Muscle layer of duodenum (tissue), 2 donors: ENCODE results near the gene CSK.

ENCODE experiments used
- H3K27ac ChIP-seq: one replicate; pipeline ENCODE4 v1.7.0; 2013; ENCODE audit warnings: mild to moderate bottlenecking, low read length
- H3K27me3 ChIP-seq: one replicate; pipeline ENCODE4 v1.7.0; 2013; ENCODE audit warnings: low read depth, mild to moderate bottlenecking, control low read depth, low read length
- H3K36me3 ChIP-seq, 2 donors: one replicate each; pipeline ENCODE4 v1.7.0; 2013; ENCODE audit warnings: low read length in 2 of 2, control low read depth in 1 of 2, mild to moderate bottlenecking in 1 of 2; ENCODE audit not compliant: insufficient read depth in 2 of 2, control insufficient read depth in 1 of 2
- H3K4me1 ChIP-seq, 2 donors: one replicate each; pipeline ENCODE4 v1.7.0; 2013; ENCODE audit warnings: low read length in 2 of 2, mild to moderate bottlenecking in 2 of 2, control low read depth in 1 of 2, moderate library complexity in 1 of 2; ENCODE audit not compliant: insufficient read depth in 2 of 2, control insufficient read depth in 1 of 2
- H3K4me3 ChIP-seq, 2 donors: one replicate each; pipeline ENCODE4 v1.7.0; 2013; ENCODE audit warnings: low read length in 2 of 2, low read depth in 1 of 2, mild to moderate bottlenecking in 1 of 2
- H3K9me3 ChIP-seq, 2 donors: one replicate each; pipeline ENCODE4 v1.7.0; 2013; ENCODE audit warnings: low read length in 2 of 2, control low read depth in 1 of 2, mild to moderate bottlenecking in 1 of 2; ENCODE audit not compliant: control insufficient read depth in 1 of 2
- donor health status: healthy.

CSK gene

DNA sequence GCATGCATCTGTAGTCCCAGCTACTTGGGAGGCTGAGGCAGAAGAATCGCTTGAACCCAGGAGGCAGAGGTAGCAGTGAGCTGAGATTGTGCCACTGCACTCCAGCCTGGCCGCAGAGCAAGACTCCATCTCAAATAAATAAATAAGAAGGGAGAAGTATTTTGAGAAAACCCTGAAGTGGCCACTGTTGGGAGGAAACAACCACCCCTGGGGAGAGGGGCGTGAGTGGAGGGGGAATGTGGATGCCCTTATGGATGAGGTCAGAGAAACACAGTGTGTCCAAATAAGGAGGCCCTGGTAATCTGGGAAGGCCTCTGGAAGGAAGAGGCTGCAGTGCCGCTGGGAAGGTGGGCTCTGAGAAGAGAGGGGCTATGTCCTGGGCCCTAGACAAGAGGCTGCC lies 40.4 kb downstream of the CSK start:
- peaks cover 6% of the 10 kb centered on the region for H3K27me3 ChIP-seq
- H3K27ac ChIP-seq = no peak overlapping the region
- H3K4me3 ChIP-seq = no peak overlapping the region
- H3K9me3 ChIP-seq = no peaks in the 10 kb centered on the region
- H3K4me1 ChIP-seq = peaks cover 0 to 8% of the 10 kb centered on the region in 2 donors
- no peaks in the 10 kb centered on the region for H3K36me3 ChIP-seq

DNA sequence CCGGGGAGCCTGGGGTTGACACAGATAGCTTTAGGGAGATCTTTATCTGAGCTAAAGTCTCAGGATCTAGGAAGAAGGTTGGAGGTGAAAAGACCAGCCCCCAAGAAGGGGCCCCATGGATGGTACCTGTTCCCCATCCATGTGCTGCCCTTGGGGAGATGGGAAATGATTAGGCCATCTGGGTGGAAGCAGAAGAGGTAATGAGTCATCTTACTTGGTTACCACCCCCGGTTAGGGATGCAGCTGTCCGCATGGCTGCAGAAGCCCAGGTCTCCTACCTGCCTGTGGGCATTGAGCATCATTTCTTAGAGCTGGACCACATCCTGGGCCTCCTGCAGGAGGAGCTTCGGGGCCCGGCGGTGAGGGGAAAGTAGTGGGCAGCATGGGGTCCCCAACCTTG lies 41.4 kb downstream of the CSK start:
- H3K4me1 ChIP-seq = peaks cover 0 to 8% of the 10 kb centered on the region in 2 donors
- H3K9me3 ChIP-seq = no peaks in the 10 kb centered on the region
- H3K27ac ChIP-seq = no peak overlapping the region
- H3K27me3 ChIP-seq = peaks cover 15% of the 10 kb centered on the region
- no peak overlapping the region for H3K4me3 ChIP-seq
- no peaks in the 10 kb centered on the region for H3K36me3 ChIP-seq

DNA sequence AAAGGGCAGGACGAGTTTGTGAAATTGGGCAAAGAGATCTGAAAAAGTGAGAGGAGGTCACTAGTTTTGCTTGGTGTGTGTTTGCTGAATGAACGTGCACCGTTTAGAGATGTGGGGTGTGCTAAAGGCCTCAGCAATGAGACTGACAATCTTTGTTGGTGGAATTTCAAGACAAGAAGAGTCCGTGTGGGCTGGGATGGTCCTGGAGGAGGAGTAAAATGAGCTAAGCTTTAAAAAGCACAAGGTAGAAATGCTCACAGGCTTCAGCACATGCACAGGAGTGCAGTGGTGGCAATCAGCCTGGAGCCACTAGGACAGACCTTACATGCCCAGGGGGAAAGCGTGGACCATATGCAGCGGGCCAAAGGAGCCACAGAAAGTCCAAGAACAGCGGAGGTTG lies 43.1 kb downstream of the CSK start:
- Histone ChIP-seq H3K27ac (no peak overlapping the region), H3K4me1 (peaks cover 0 to 8% of the 10 kb centered on the region in 2 donors), H3K36me3 (no peaks in the 10 kb centered on the region), H3K9me3 (no peaks in the 10 kb centered on the region), H3K4me3 (no peak overlapping the region), H3K27me3 (peaks cover 18% of the 10 kb centered on the region)

DNA sequence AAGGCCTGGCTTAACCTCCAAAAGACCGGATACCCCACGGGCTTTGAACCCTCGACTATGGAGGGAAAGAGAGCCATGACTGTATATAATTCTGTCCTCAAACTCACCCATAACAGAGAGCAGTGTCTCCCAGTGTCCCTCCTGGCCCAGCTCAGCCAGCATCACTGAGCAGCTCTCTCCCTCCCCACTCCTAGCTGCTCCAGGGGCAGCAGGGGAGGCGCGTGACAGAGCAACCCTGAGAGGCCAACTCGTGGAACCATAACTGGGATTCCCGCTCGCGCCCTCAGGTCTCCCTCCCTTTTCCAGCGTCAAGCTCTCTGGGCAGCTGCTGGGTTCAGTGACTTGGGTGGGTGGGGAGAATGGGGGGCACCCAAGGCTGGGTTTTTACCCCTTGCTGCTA lies 44.0 kb downstream of the CSK start:
- Histone ChIP-seq H3K36me3 (no peaks in the 10 kb centered on the region), H3K9me3 (no peaks in the 10 kb centered on the region), H3K4me1 (peaks cover 0 to 8% of the 10 kb centered on the region in 2 donors), H3K27me3 (peaks cover 18% of the 10 kb centered on the region), H3K4me3 (no peak overlapping the region), H3K27ac (no peak overlapping the region)

DNA sequence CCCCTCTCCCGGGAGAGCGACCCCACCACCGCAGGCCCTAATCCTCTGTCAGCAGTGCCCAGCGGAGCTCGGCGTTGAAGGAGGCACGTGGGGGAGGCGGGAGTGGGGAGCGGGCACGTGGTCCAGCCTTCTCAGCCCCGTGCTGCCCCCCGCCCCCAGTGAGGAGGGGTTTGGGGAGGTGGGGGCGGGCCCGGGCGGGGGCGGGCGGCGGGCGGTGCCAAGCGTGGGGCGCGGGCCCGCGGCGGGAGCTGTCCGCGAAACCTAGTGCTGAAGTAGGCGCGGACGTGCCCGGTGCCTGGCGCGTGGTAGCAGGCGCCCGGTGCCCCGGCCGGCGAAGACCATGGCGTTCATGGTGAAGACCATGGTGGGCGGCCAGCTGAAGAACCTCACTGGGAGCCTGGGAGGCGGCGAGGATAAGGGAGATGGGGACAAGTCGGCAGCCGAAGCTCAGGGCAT lies 44.5 kb downstream of the CSK start, which contains the start of gene CPLX3:
Gene CPLX3, plus strand, starts transcription at position 264 of the 456 bp plus-strand sequence. Its CDS starts 77 bp downstream, at position 341.
- peaks cover 0 to 8% of the 10 kb centered on the region in 2 donors for H3K4me1 ChIP-seq
- H3K36me3 ChIP-seq = no peaks in the 10 kb centered on the region
- H3K27ac ChIP-seq = no peak within 1 kb of the TSS
- H3K4me3 ChIP-seq = no peak within 1 kb of the TSS
- H3K27me3 ChIP-seq = peaks cover 18% of the 10 kb centered on the region
- H3K9me3 ChIP-seq = no peaks in the 10 kb centered on the region

DNA sequence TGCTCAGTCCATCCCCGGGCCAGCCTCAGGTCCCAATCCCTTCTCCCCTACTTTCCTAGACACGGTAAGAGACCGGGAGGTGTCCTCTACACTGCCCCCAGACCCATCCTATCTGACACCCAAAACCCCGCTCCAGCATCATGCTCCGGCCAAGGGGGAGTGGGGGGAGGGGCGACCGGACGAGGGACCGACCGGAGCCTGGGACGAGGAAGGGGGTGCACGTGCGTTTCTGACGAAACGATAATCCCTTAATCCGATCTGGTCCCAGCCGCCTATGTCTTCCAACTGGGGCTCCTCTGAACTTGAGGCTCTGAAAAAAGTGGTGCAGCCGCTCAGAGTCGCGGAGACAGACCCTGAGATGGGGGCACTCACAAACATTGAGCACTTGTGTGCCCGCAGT lies 45.0 kb downstream of the CSK start:
- H3K4me1 ChIP-seq = peaks cover 0 to 8% of the 10 kb centered on the region in 2 donors
- no peak overlapping the region for H3K27ac ChIP-seq
- no peaks in the 10 kb centered on the region for H3K36me3 ChIP-seq
- peaks cover 18% of the 10 kb centered on the region for H3K27me3 ChIP-seq
- no peak overlapping the region for H3K4me3 ChIP-seq
- no peaks in the 10 kb centered on the region for H3K9me3 ChIP-seq

DNA sequence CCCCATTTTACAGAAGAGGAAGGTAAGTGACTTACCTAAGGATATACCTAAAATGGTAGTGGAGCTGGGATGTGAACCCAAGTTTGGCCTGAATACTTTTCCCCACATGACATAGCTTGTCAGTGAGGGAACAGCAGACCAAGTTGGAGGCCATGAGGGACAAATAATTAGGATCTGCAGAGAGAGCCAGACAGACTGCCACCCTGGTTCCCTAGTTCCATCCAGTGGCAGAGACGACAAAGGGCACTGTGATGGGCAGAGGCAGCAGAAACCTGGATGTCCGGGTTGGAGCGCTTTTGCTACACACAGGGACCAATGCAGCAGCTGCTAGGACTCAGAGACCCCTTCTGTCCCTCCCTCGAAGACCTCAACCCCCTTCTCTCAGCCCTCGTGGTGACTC lies 45.7 kb downstream of the CSK start:
- Histone ChIP-seq H3K27ac (no peak overlapping the region), H3K9me3 (no peaks in the 10 kb centered on the region), H3K27me3 (peaks cover 18% of the 10 kb centered on the region)

DNA sequence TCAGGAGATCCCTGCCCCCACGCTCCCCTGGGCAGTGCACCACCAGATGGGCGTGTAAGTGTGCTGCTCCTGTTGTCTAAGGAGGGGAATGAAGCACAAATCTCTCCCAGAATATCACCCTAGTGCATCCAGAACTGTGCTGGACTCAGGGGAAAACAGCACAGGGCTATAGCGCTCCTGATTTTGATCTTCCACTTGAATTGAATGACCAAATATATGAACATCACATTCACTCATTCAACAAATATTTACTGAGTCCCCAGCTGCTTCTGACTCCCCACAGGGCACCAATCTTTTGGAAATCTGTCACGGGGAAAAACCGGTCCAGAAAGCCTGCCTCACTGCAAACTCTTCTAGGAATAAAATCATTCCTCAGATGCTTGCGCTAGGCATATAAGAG lies 47.0 kb downstream of the CSK start:
- H3K36me3 ChIP-seq = no peaks in the 10 kb centered on the region
- peaks cover 18% of the 10 kb centered on the region for H3K27me3 ChIP-seq
- no peaks in the 10 kb centered on the region for H3K9me3 ChIP-seq
- peaks cover 0 to 8% of the 10 kb centered on the region in 2 donors for H3K4me1 ChIP-seq
- no peak overlapping the region for H3K4me3 ChIP-seq
- no peak overlapping the region for H3K27ac ChIP-seq

More for the DNA sequence above, 45.7 kb downstream of the CSK start:
- Histone ChIP-seq H3K36me3 (no peaks in the 10 kb centered on the region), H3K4me1 (peaks cover 0 to 8% of the 10 kb centered on the region in 2 donors), H3K4me3 (no peak overlapping the region)

DNA sequence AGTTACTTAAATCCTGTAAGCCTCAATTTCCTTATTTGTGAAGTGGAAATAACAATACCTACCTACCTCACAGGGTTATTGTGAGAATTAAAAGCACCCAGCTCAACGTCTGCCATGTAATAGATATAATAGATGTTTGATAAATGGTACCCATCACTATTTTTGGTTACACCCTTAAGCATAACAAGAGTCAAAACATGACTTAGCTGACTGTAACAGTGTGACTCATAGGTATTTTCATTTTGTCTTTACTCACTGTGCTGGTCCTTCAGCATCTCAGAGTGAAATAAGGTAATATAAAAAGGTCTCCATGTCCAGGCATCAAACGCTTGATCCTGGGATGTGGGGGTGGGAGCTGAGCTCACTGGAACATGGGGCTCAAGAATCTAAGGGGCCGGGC lies 47.6 kb downstream of the CSK start:
- Histone ChIP-seq H3K4me1 (peaks cover 0 to 8% of the 10 kb centered on the region in 2 donors), H3K9me3 (no peaks in the 10 kb centered on the region), H3K4me3 (no peak overlapping the region), H3K27me3 (peaks cover 18% of the 10 kb centered on the region), H3K27ac (no peak overlapping the region), H3K36me3 (no peaks in the 10 kb centered on the region)

DNA sequence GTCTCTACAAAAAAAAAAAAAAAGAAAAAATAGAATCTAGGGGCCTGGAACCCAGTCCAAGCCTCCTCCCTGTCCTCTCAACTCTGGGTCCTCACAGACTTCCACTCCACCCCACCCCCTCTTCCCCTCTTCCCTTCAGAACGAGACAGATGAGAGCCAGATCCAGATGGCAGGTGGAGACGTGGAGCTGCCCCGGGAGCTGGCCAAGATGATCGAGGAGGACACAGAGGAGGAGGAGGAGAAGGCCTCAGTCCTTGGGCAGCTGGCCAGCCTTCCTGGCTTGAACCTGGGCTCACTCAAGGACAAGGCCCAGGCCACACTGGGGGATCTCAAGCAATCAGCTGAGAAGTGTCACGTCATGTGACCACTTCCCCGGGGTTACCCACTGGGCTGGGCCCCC lies 48.1 kb downstream of the CSK start:
- Histone ChIP-seq H3K27me3 (peaks cover 18% of the 10 kb centered on the region), H3K4me1 (peaks cover 0 to 8% of the 10 kb centered on the region in 2 donors), H3K4me3 (no peak overlapping the region), H3K36me3 (no peaks in the 10 kb centered on the region), H3K9me3 (no peaks in the 10 kb centered on the region), H3K27ac (no peak overlapping the region)

DNA sequence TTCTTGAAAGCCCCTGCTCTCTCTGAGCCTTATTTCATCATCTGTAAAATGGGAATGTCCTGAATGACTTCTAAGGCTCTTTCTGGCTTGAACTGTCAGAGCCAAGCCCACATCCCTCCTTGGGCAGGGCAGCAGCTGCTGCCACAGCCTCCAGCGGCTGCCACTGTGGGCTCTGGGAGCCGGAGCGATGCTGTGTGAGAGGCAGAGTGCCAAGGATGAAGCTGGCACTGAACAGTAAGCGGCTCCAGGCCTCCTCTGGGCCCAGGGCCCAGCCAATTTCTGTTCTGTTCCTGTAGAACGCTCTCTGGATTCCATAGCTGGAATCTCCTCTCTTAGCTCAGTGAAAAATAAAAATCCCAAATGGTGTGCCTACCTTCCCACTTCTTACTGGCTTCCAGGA lies 49.0 kb downstream of the CSK start:
- Histone ChIP-seq H3K4me3 (no peak overlapping the region), H3K27ac (no peak overlapping the region)

DNA sequence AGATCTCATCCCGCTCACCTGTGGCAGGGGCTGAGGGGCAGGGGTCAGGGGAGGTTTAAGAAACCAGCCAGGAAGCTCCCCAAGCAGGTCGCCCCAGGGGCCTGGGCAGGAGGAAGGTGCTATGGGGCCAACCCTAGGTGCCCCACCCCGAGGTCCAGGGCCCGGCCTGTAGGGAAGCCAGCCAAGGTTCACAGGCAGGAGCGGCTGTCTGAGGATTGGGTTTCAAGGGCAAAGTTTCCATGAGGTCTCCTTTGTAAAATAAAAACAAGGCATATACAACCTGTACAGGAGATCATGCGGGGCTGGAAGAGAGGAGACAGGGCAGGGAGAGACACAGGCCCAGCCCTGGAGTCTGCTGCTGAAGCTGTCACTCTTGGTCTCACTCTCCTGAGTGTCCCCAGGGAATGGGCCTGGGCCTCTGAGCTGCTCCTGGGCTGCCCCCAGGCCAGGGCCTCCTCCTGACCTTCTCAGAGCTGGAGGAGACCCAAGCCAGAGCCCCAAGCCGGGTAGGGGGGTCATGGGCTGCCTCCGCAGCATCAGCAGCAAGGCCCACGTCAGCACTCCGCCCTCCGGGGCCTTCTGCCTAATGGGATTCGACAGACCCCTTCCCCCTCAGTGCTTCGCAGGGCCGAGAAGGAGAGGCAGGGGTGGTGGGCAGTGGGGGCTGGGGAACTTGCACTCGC lies 50.1 kb downstream of the CSK start:
- H3K9me3 ChIP-seq = no peaks in the 10 kb centered on the region
- H3K27me3 ChIP-seq = peaks cover 15% of the 10 kb centered on the region
- H3K36me3 ChIP-seq = peaks cover 0 to 9% of the 10 kb centered on the region in 2 donors
- peaks cover 0 to under 1% of the 10 kb centered on the region in 2 donors for H3K4me1 ChIP-seq
- no peak overlapping the region for H3K4me3 ChIP-seq
- H3K27ac ChIP-seq = no peak overlapping the region

More for the DNA sequence above, 49.0 kb downstream of the CSK start:
- H3K4me1 ChIP-seq = peaks cover 0 to 8% of the 10 kb centered on the region in 2 donors
- H3K36me3 ChIP-seq = no peaks in the 10 kb centered on the region
- no peaks in the 10 kb centered on the region for H3K9me3 ChIP-seq
- peaks cover 18% of the 10 kb centered on the region for H3K27me3 ChIP-seq
